Adrenal gland (tissue), 12 donors: ENCODE data around the gene AP4E1. TPM values are rescaled to one million over a fixed set of nuclear protein-coding genes. Genes with fewer than 3 reads are reported as not detected.
"Not testable (repeated sequence)": the region's sequence is repeated elsewhere in the genome, so short reads cannot be mapped to it uniquely, and the experiment has no call there.

Experiments
- DNase-seq, 7 donors: peaks; one replicate each; pipeline ENCODE4 v3.0.0-alpha.2; 2019 to 2020
- H3K27ac ChIP-seq, 5 donors: fragments of 200-600 bp; sonication (generic) in 4 of 5; 1 replicate in 3 of 5; 2 replicates in 2 of 5; pipeline versions ENCODE4 v1.5.1 to v1.8.0; 2016 to 2020; ENCODE audit warnings: mild to moderate bottlenecking in 1 of 5
- H3K27me3 ChIP-seq: fragments of 200-600 bp; 2 replicates; pipeline ENCODE4 v1.8.0; 2021
- H3K36me3 ChIP-seq, 2 donors: fragments of 200-600 bp; replicated peaks in 1 of 2; 1 replicate in 1 of 2; 2 replicates in 1 of 2; pipeline versions ENCODE4 v1.5.1 to v1.8.0; 2018 to 2022
- H3K4me1 ChIP-seq, 2 donors: fragments of 200-600 bp; replicated peaks in 1 of 2; 1 replicate in 1 of 2; 2 replicates in 1 of 2; pipeline versions ENCODE4 v1.5.1 to v1.8.0; 2018 to 2021
- H3K4me3 ChIP-seq, 4 donors: fragments of 200-600 bp; sonication (generic) in 3 of 4; one replicate each; pipeline ENCODE4 v1.5.1; 2016 to 2018
- H3K9me3 ChIP-seq, 3 donors: fragments of 200-600 bp; sonication (generic) in 1 of 3; replicated peaks in 1 of 3; 1 replicate in 2 of 3; 2 replicates in 1 of 3; pipeline versions ENCODE4 v1.5.1 to v1.8.0; 2016 to 2021
- CTCF ChIP-seq, 6 experiments: fragments of 450-650 bp in 4 of 6; fragments of 200-600 bp in 2 of 6; sonication (generic) in 1 of 6; IDR thresholded peaks; 1 replicate in 5 of 6; 2 replicates in 1 of 6; pipeline versions ENCODE4 v1.5.1 to v1.8.0; 2016 to 2021; ENCODE audit warnings: antibody characterized with exemption in 6 of 6, mild to moderate bottlenecking in 2 of 6, moderate library complexity in 1 of 6
- POLR2A ChIP-seq, 2 donors: fragments of 450-650 bp; IDR thresholded peaks; one replicate each; pipeline ENCODE4 v1.6.1; 2017; ENCODE audit warnings: antibody characterized with exemption in 2 of 2, mild to moderate bottlenecking in 2 of 2, moderate library complexity in 1 of 2
- WGBS, 4 donors: extraction: QIAGEN DNeasy Blood & Tissue Kit in 2 of 4; methylation state at CpG; one replicate each; pipeline versions ENCODE4 v1.1.5 to v1.1.7; 2013 to 2017; 5-methylcytosine and 5-hydroxymethylcytosine counted together
- intact Hi-C, 2 donors: fragments of 100-400 bp; cut with DNase I; formaldehyde crosslinking; loops; one replicate each; pipeline versions ENCODE4 v1.14.1 to v1.15.0; 2022 to 2023
- polyA plus RNA-seq, 3 donors: library from polyadenylated mRNA; stranded (reverse); fragments of 200-250 nt in 2 of 3; fragments of 350-450 nt in 1 of 3; fragmentation: Illumina TruSeq in 1 of 3; extraction: RNeasy Lipid Tissue Mini Kit (QIAGEN cat#74804) in 1 of 3; gene quantifications; one replicate each; pipeline ENCODE4 v1.2.3, GENCODE V29; 2013 to 2014
- total RNA-seq, 9 donors: library from RNA; depleted of rRNA in 4 of 9; stranded (reverse); fragments of >200 nt in 4 of 9; fragments of 120-200 nt in 1 of 9; fragmentation: NEBNext Ultra II Directional in 1 of 9; extraction: Animal tissue kit (Norgen Biotek cat#: 25700) in 1 of 9; gene quantifications; one replicate each; pipeline versions ENCODE4 v1.1.0 to v1.2.4, GENCODE V29; 2013 to 2023
- donor health status: healthy with polysubstance abuse.
- donor health status: Bipolar disorder and iron deficiency.
- donor health status: DM: yes; HTN: yes; CAD: no.
- donor health status: DM: no; HTN: no; CAD: no.
- donor health status: DM: no; HTN: no; CAD: no.
- donor health status: DM: yes; HTN: yes; CAD: no.

AP4E1 gene
- total and polyA plus RNA-seq, 12 donors = 2.0 to 23.0 (median 9.5) TPM

GRCh38 chr15:50911001-50911400 lies 2.5 kb downstream of the AP4E1 start:
- Histone ChIP-seq H3K4me3 (no peak overlapping the region), H3K36me3 (peaks cover 0 to 27% of the 10 kb centered on the region in 2 donors), H3K27ac (no peak overlapping the region), H3K9me3 (no peaks in the 10 kb centered on the region), H3K27me3 (no peaks in the 10 kb centered on the region), H3K4me1 (peaks cover 11 to 31% of the 10 kb centered on the region in 2 donors)
- WGBS, 4 donors = 80 to 89% (median 84%) methylated on average over 2 of the region's 2 CpGs
- TF ChIP-seq POLR2A (IDR thresholded peaks at IDR 0.05) (no peak), CTCF (IDR thresholded peaks at IDR 0.05) (no peak)
- intact Hi-C loops = no loop called here
- DNase-seq = no peak

- intact Hi-C loops = no loop called here
- H3K9me3 ChIP-seq = no peaks in the 10 kb centered on the region
- no peaks in the 10 kb centered on the region for H3K27me3 ChIP-seq
- H3K4me3 ChIP-seq = no peak overlapping the region
- TF ChIP-seq CTCF (IDR thresholded peaks at IDR 0.05) = no peak
- TF ChIP-seq POLR2A (IDR thresholded peaks at IDR 0.05) = no peak
- DNase-seq = no peak
- 63 to 76% (median 70%) methylated on average over 4 to 5 of the region's 5 CpGs for WGBS, 4 donors
- H3K36me3 ChIP-seq = peaks cover 0 to 33% of the 10 kb centered on the region in 2 donors
- no peak overlapping the region for H3K27ac ChIP-seq
- peaks cover 11 to 31% of the 10 kb centered on the region in 2 donors for H3K4me1 ChIP-seq
Observed at GRCh38 chr15:50911621-50912020, 3.1 kb downstream of the AP4E1 start.

GRCh38 chr15:50916400-50916799 lies 7.9 kb downstream of the AP4E1 start:
- Histone ChIP-seq H3K4me1 (no peaks in the 10 kb centered on the region), H3K27me3 (no peaks in the 10 kb centered on the region), H3K27ac (no peak overlapping the region), H3K36me3 (peaks cover 0 to 54% of the 10 kb centered on the region in 2 donors), H3K4me3 (no peak overlapping the region), H3K9me3 (no peaks in the 10 kb centered on the region)
- intact Hi-C loops = no loop called here
- no peak for DNase-seq
- TF ChIP-seq POLR2A (IDR thresholded peaks at IDR 0.05) (no peak), CTCF (IDR thresholded peaks at IDR 0.05) (no peak)
- 81 to 87% (median 84%) methylated on average over 4 of the region's 4 CpGs for WGBS, 4 donors

- H3K4me1 ChIP-seq, intact Hi-C loops, H3K4me3 ChIP-seq, H3K9me3 ChIP-seq, H3K27ac ChIP-seq, H3K27me3 ChIP-seq, DNase-seq: not testable (repeated sequence)
- H3K36me3 ChIP-seq = peaks cover 0 to 34% of the 10 kb centered on the region in 2 donors
- 95 to 98% (median 97%) methylated on average over 4 of the region's 4 CpGs for WGBS, 4 donors
Observed at GRCh38 chr15:50919359-50919758, 10.9 kb downstream of the AP4E1 start.

- no peak overlapping the region for H3K4me3 ChIP-seq
- no peak overlapping the region for H3K27ac ChIP-seq
- no peak for DNase-seq
- no peaks in the 10 kb centered on the region for H3K4me1 ChIP-seq
- TF ChIP-seq CTCF (IDR thresholded peaks at IDR 0.05) = no peak
- TF ChIP-seq POLR2A (IDR thresholded peaks at IDR 0.05) = no peak
- no peaks in the 10 kb centered on the region for H3K27me3 ChIP-seq
- WGBS, 4 donors = 93 to 100% (median 100%) methylated on average over 1 of the region's 1 CpG
- H3K9me3 ChIP-seq = peaks cover 0 to 6% (median 0%) of the 10 kb centered on the region in 3 donors
- intact Hi-C loops = no loop called here
- peaks cover 0 to 10% of the 10 kb centered on the region in 2 donors for H3K36me3 ChIP-seq
Observed at GRCh38 chr15:50925281-50925680, 16.8 kb downstream of the AP4E1 start.
